GM19463 (cell line): Measurements from ENCODE around the gene RASGRP3.
A peak's percentile ranks its signal among the peaks of the same experiment; 100 is the strongest.
"Not testable (repeated sequence)": the region's sequence is repeated elsewhere in the genome, so short reads cannot be mapped to it uniquely, and the experiment has no call there.

Experiments used
- ATAC-seq: cut with Tn5 transposase; IDR thresholded peaks from one replicate; pipeline ENCODE4 v1.9.1; 2021; ENCODE audit warnings: mild to moderate bottlenecking, moderate library complexity; ENCODE audit not compliant: unreplicated experiment

Gene RASGRP3

GRCh38 chr2:33457556-33458247 is 18.7 kb upstream of the RASGRP3 start:
- ATAC-seq, result peak; percentile 97

- ATAC-seq, result no peak
These were observed 18.1 kb upstream of the RASGRP3 start for GRCh38 chr2:33458248-33458819.

- ATAC-seq, result no peak
These were observed 16.7 kb upstream of the RASGRP3 start for GRCh38 chr2:33459745-33460144.

- not testable (repeated sequence) for ATAC-seq
These were observed 13.9 kb upstream of the RASGRP3 start for GRCh38 chr2:33462512-33462911.

DNA sequence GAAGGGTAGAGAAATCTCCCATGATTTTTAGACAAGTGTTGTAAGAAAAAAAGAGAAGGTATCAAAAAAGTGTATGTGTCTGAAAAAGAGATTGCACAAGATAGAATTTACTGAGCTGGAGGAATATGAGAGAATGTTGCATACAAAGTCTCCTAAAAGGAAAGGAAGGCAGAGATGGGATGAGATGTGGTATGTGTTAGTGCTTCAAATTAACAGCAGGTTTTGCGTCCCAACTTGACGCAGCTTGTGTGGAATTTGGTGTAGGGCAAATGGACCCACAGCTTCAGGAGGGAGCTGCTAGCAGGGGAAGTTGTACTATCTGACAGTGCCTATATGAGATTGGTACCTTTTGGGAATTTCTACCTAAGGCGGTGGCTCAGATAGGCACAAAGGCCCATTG is 9.0 kb upstream of the RASGRP3 start:
- no peak for ATAC-seq

GRCh38 chr2:33469238-33469637 is 7.2 kb upstream of the RASGRP3 start:
- no peak for ATAC-seq

- ATAC-seq, result peak; percentile 36
These were observed 972 bp upstream of the RASGRP3 start for GRCh38 chr2:33475224-33476130.

GRCh38 chr2:33476793-33477190 is 343 bp downstream of the RASGRP3 start:
- ATAC-seq, result no peak

GRCh38 chr2:33477473-33478468 is 1.3 kb downstream of the RASGRP3 start:
- ATAC-seq, result peak; percentile 24

GRCh38 chr2:33478968-33479731 is 2.7 kb downstream of the RASGRP3 start:
- no peak for ATAC-seq

GRCh38 chr2:33482518-33482917 is 6.1 kb downstream of the RASGRP3 start:
- no peak for ATAC-seq

GRCh38 chr2:33484042-33484621 is 7.7 kb downstream of the RASGRP3 start:
- ATAC-seq, result peak; percentile 20

- no peak for ATAC-seq
These were observed 8.6 kb downstream of the RASGRP3 start for GRCh38 chr2:33485051-33485450.

GRCh38 chr2:33486544-33486943 is 10.1 kb downstream of the RASGRP3 start:
- no peak for ATAC-seq

- ATAC-seq, result peak; percentile 40
These were observed 11.8 kb downstream of the RASGRP3 start for GRCh38 chr2:33488178-33488690.

DNA sequence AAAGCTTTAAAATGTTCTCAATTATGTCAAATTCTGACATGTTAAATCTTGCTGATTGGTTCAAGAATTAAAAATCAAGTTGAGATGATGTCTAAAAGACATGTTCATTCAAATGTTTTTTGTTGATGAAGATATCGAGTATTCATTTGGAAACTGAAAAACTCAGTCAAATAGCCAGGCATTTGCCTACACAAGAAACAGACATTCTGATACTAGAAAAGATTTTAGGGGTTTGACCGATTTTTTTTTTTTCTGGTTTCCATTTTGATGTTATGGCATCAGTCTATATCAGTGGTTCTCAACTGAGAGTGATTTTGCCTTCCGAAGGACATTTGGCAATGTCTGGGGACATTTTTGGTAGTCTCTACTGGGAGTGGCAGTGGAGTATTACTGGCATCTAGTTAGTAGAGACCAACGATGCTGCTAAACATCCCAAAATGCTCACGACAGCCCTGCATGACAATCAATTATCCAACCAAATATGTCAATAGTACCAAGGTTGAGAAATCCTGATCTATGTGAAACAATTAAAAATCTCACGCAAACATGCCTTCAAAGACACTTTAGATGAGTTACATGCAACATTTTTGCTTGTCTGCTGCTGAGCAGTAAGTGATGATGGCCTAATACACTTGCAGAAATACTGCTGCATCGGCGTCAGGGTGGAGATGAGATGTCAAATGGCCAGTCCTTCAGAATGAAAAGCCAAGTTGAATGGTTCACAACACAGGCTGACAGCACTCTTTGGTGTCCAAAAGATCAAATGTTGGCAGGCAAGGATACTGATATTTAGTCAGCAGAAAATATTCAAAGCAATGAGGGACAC is 12.5 kb downstream of the RASGRP3 start:
- peak; percentile 53 for ATAC-seq

DNA sequence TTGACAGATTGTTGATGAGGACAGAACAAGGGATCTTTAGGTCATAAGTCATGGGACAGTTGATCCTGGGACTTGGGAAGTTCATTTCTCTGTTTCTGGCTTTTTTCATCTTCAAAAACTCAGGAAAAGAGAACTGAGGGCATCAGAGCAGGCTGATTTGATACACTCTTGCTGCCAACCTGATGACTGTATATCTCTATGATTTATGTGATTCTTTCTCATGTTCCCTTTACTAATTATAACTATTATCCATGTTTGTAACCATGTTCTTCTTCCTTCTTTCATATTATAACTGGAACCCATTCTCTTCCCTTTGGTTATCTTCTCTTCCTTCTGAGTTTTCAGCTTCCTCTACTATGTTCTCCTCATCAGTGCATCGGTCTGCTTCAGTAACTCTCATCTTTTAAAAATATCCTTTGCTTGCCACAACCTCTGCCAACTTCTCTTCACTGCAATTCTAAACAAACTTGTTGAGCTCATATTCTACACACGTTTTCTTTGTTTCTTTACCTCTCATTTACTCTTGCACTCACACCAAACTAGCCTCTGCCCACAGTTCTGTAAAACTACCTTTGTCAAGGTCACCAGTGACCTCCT is 13.5 kb downstream of the RASGRP3 start:
- ATAC-seq, result no peak
